Colonic mucosa (tissue), 4 donors: ENCODE measurements around the gene MAB21L1. TPM values are rescaled to one million over a fixed set of nuclear protein-coding genes. Genes with fewer than 3 reads are reported as not detected.

Experiments
- DNase-seq: peaks from one replicate; pipeline ENCODE4 v3.0.0-alpha.2; 2020
- H3K27ac ChIP-seq: fragments of 200-600 bp; one replicate; pipeline ENCODE4 v1.8.0; 2021
- H3K27me3 ChIP-seq: fragments of 200-600 bp; one replicate; pipeline ENCODE4 v1.8.0; 2021
- H3K36me3 ChIP-seq: fragments of 200-600 bp; one replicate; pipeline ENCODE4 v1.8.0; 2021
- H3K4me1 ChIP-seq: fragments of 200-600 bp; one replicate; pipeline ENCODE4 v1.8.0; 2021; ENCODE audit warnings: mild to moderate bottlenecking
- H3K4me3 ChIP-seq: fragments of 200-600 bp; one replicate; pipeline ENCODE4 v1.8.0; 2021
- H3K9ac ChIP-seq, 2 donors: one replicate each; pipeline ENCODE4 v1.7.0; 2013; ENCODE audit warnings: control low read depth in 2 of 2, low read depth in 2 of 2, low read length in 2 of 2
- H3K9me3 ChIP-seq: fragments of 200-600 bp; one replicate; pipeline ENCODE4 v1.8.0; 2021
- intact Hi-C: fragments of 100-400 bp; cut with DNase I; formaldehyde crosslinking; loops from one replicate; pipeline ENCODE4 v1.14.1; 2022
- total RNA-seq, 2 donors: library from RNA; stranded (reverse); fragmentation: NEBNext Ultra II Directional in 1 of 2; extraction: Animal tissue kit (Norgen Biotek cat#: 25700) in 1 of 2; gene quantifications; one replicate each; pipeline ENCODE4 v1.2.1, GENCODE V29; 2021
- TF ChIP-seq, protein P1 (sequence below): fragments of 200-600 bp; IDR thresholded peaks from one replicate; pipeline ENCODE4 v1.8.0; 2022; ENCODE audit warnings: antibody characterized with exemption, mild to moderate bottlenecking
- donor health status: healthy.
- donor health status: DM: no; HTN: no; CAD: no.
- donor health status: DM: no; HTN: no; CAD: no.

The MAB21L1 gene
- total RNA-seq, 2 donors from 2014 or later: 0.37 TPM; not detected in 1

DNA sequence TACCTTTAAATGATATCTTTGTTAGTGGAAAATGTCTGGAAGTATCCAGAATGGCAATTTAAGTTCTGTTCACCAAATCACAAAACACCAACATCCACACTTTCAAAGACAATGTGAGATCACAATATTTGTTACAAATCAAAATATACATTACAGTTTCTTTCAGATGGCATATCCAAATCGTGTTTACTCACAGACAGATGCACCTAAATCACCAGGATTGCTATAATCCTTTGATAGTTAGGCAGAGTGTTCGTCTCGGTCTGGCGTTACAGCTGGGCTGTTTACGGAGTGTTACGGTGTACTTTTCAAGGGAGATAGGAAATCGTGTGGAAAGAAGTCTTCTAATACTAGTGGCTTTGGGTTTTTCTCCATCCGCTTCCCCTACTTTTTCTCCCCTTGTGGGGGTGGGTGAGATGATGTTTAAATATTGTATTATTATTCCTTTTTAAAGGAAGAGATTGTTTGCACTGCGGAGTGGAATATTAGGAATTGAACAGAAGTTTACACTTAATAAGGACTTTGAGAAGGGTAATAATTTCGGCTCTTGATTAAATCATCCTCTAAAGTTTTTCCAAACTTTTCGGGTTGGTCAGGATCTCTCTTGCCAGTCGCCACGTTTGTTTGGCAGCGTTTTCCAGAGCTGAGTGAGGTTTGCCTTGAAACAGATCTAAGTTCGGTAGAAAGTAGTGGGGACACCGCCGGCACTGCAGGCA is 1.8 kb downstream of the MAB21L1 start:
- no peaks in the 10 kb centered on the region for H3K4me1 ChIP-seq
- peak overlapping the region; percentile 30 for H3K4me3 ChIP-seq
- H3K9ac ChIP-seq: no peak overlapping the region
- intact Hi-C loops: no loop called here
- DNase-seq: no peak
- no peaks in the 10 kb centered on the region for H3K9me3 ChIP-seq
- no peaks in the 10 kb centered on the region for H3K36me3 ChIP-seq
- peaks cover 21% of the 10 kb centered on the region for H3K27me3 ChIP-seq
- H3K27ac ChIP-seq: no peak overlapping the region
- TF ChIP-seq, protein P1, sequence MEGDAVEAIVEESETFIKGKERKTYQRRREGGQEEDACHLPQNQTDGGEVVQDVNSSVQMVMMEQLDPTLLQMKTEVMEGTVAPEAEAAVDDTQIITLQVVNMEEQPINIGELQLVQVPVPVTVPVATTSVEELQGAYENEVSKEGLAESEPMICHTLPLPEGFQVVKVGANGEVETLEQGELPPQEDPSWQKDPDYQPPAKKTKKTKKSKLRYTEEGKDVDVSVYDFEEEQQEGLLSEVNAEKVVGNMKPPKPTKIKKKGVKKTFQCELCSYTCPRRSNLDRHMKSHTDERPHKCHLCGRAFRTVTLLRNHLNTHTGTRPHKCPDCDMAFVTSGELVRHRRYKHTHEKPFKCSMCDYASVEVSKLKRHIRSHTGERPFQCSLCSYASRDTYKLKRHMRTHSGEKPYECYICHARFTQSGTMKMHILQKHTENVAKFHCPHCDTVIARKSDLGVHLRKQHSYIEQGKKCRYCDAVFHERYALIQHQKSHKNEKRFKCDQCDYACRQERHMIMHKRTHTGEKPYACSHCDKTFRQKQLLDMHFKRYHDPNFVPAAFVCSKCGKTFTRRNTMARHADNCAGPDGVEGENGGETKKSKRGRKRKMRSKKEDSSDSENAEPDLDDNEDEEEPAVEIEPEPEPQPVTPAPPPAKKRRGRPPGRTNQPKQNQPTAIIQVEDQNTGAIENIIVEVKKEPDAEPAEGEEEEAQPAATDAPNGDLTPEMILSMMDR: no peak

GRCh38 chr13:35473802-35474201 is 2.7 kb downstream of the MAB21L1 start:
- Histone ChIP-seq H3K4me1 (no peaks in the 10 kb centered on the region), H3K9me3 (no peaks in the 10 kb centered on the region), H3K36me3 (no peaks in the 10 kb centered on the region), H3K9ac (no peak overlapping the region), H3K4me3 (no peak overlapping the region), H3K27me3 (peaks cover 21% of the 10 kb centered on the region), H3K27ac (no peak overlapping the region)
- TF ChIP-seq, protein P1: no peak
- intact Hi-C loops: no loop called here
- DNase-seq: no peak

- no peak overlapping the region for H3K27ac ChIP-seq
- no peaks in the 10 kb centered on the region for H3K9me3 ChIP-seq
- TF ChIP-seq, protein P1: no peak
- H3K4me3 ChIP-seq: no peak overlapping the region
- no peak for DNase-seq
- H3K9ac ChIP-seq: no peak overlapping the region
- intact Hi-C loops: no loop called here
- H3K27me3 ChIP-seq: peaks cover 19% of the 10 kb centered on the region
- H3K4me1 ChIP-seq: no peaks in the 10 kb centered on the region
- H3K36me3 ChIP-seq: no peaks in the 10 kb centered on the region
Measured at GRCh38 chr13:35473206-35473775, 3.2 kb downstream of the MAB21L1 start.

GRCh38 chr13:35472323-35472881 is 4.1 kb downstream of the MAB21L1 start:
- Histone ChIP-seq H3K36me3 (no peaks in the 10 kb centered on the region), H3K4me1 (no peaks in the 10 kb centered on the region), H3K4me3 (no peak overlapping the region), H3K27ac (no peak overlapping the region), H3K27me3 (peaks cover 16% of the 10 kb centered on the region), H3K9me3 (no peaks in the 10 kb centered on the region), H3K9ac (no peak overlapping the region)
- intact Hi-C loops: no loop called here
- DNase-seq: no peak
- TF ChIP-seq, protein P1: no peak

- no peak overlapping the region for H3K27ac ChIP-seq
- peaks cover 16% of the 10 kb centered on the region for H3K27me3 ChIP-seq
- no peak overlapping the region for H3K4me3 ChIP-seq
- intact Hi-C loops: no loop called here
- TF ChIP-seq, protein P1: no peak
- no peak overlapping the region for H3K9ac ChIP-seq
- H3K4me1 ChIP-seq: no peaks in the 10 kb centered on the region
- no peaks in the 10 kb centered on the region for H3K36me3 ChIP-seq
- no peaks in the 10 kb centered on the region for H3K9me3 ChIP-seq
- no peak for DNase-seq
Measured at GRCh38 chr13:35471706-35472322, 4.7 kb downstream of the MAB21L1 start.
